Measurements from ENCODE around the gene GPR37L1.
A peak's percentile ranks its signal among the peaks of the same experiment; 100 is the strongest.
"Not testable (repeated sequence)": the region's sequence is repeated elsewhere in the genome, so short reads cannot be mapped to it uniquely, and the experiment has no call there.

Gene GPR37L1

GRCh38 chr1:202176949-202177927 is 54.5 kb downstream of the GPR37L1 start:
- H3K9me3 ChIP-seq (ENCODE audit: severe bottlenecking), result no peaks in the 10 kb centered on the region
- peak; percentile 51 for TF ChIP-seq CTCF (IDR thresholded peaks at IDR 0.05; ENCODE audit: low read depth, low read length)
- no peaks in the 10 kb centered on the region for H3K27me3 ChIP-seq (ENCODE audit: insufficient read depth, low read depth, severe bottlenecking)
- H3K27ac ChIP-seq, result no peak overlapping the region
- DNase-seq, result no peak
- no peaks in the 10 kb centered on the region for H3K36me3 ChIP-seq
- no peak overlapping the region for H3K4me3 ChIP-seq (ENCODE audit: low read depth, low read length)

- no peak for TF ChIP-seq CTCF (IDR thresholded peaks at IDR 0.05; ENCODE audit: low read depth, low read length)
- H3K27me3 ChIP-seq (ENCODE audit: insufficient read depth, low read depth, severe bottlenecking), result no peaks in the 10 kb centered on the region
- H3K9me3 ChIP-seq (ENCODE audit: severe bottlenecking), result no peaks in the 10 kb centered on the region
- H3K36me3 ChIP-seq, result no peaks in the 10 kb centered on the region
- H3K27ac ChIP-seq, result no peak overlapping the region
- H3K4me3 ChIP-seq (ENCODE audit: low read depth, low read length), result no peak overlapping the region
- no peak for DNase-seq
Observed at GRCh38 chr1:202179828-202180750, 57.4 kb downstream of the GPR37L1 start.

GRCh38 chr1:202180751-202181139 is 58.0 kb downstream of the GPR37L1 start:
- H3K4me3 ChIP-seq (ENCODE audit: low read depth, low read length); H3K27me3 ChIP-seq (ENCODE audit: insufficient read depth, low read depth, severe bottlenecking); DNase-seq; H3K27ac ChIP-seq; H3K36me3 ChIP-seq; H3K9me3 ChIP-seq (ENCODE audit: severe bottlenecking): not testable (repeated sequence)

GRCh38 chr1:202181586-202181985 is 58.9 kb downstream of the GPR37L1 start:
- Histone ChIP-seq H3K9me3 (ENCODE audit: severe bottlenecking) (no peaks in the 10 kb centered on the region), H3K36me3 (no peaks in the 10 kb centered on the region), H3K27ac (no peak overlapping the region), H3K4me3 (ENCODE audit: low read depth, low read length) (no peak overlapping the region), H3K27me3 (ENCODE audit: insufficient read depth, low read depth, severe bottlenecking) (no peaks in the 10 kb centered on the region)
- no peak for TF ChIP-seq CTCF (IDR thresholded peaks at IDR 0.05; ENCODE audit: low read depth, low read length)
- DNase-seq, result no peak

GRCh38 chr1:202182040-202182877 is 59.5 kb downstream of the GPR37L1 start:
- Histone ChIP-seq H3K9me3 (ENCODE audit: severe bottlenecking) (no peaks in the 10 kb centered on the region), H3K27ac (no peak overlapping the region), H3K27me3 (ENCODE audit: insufficient read depth, low read depth, severe bottlenecking) (no peaks in the 10 kb centered on the region)

More at GRCh38 chr1:202182040-202182877, 59.5 kb downstream of the GPR37L1 start:
- DNase-seq, result no peak
- no peak overlapping the region for H3K4me3 ChIP-seq (ENCODE audit: low read depth, low read length)
- no peaks in the 10 kb centered on the region for H3K36me3 ChIP-seq
- TF ChIP-seq CTCF (IDR thresholded peaks at IDR 0.05; ENCODE audit: low read depth, low read length), result no peak

Data from WERI-Rb-1 (cell line).